ENCODE measurements around the gene LAPTM5.

LAPTM5 gene

DNA sequence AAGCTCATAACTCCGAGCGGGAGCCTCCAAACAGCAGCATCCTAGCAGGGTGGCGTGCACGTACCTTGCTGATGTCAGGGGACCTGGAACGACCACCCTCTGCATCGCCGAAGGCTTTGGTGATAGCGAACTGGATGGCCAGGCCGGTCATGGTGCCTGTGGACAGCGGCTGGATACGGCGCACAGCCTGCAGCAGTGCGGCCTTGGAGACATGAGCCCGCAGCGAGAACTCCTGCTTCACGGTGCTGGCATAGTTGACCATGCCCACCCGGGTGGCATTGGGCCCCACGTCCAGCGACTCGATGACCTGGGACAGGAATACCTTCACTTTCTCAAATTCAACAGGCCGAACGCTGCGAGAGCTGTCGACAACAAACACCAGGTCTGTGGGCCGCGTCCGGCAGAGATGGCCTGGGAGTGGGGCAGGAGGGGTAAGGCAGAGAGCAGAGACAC lies 36.2 kb downstream of the LAPTM5 start (continued):
- TF ChIP-seq, protein P1, sequence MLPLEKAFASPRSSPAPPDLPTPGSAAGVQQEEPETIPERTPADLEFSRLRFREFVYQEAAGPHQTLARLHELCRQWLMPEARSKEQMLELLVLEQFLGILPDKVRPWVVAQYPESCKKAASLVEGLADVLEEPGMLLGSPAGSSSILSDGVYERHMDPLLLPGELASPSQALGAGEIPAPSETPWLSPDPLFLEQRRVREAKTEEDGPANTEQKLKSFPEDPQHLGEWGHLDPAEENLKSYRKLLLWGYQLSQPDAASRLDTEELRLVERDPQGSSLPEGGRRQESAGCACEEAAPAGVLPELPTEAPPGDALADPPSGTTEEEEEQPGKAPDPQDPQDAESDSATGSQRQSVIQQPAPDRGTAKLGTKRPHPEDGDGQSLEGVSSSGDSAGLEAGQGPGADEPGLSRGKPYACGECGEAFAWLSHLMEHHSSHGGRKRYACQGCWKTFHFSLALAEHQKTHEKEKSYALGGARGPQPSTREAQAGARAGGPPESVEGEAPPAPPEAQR (tag by site-specific recombination; IDR thresholded peaks at IDR 0.05): no peak

DNA sequence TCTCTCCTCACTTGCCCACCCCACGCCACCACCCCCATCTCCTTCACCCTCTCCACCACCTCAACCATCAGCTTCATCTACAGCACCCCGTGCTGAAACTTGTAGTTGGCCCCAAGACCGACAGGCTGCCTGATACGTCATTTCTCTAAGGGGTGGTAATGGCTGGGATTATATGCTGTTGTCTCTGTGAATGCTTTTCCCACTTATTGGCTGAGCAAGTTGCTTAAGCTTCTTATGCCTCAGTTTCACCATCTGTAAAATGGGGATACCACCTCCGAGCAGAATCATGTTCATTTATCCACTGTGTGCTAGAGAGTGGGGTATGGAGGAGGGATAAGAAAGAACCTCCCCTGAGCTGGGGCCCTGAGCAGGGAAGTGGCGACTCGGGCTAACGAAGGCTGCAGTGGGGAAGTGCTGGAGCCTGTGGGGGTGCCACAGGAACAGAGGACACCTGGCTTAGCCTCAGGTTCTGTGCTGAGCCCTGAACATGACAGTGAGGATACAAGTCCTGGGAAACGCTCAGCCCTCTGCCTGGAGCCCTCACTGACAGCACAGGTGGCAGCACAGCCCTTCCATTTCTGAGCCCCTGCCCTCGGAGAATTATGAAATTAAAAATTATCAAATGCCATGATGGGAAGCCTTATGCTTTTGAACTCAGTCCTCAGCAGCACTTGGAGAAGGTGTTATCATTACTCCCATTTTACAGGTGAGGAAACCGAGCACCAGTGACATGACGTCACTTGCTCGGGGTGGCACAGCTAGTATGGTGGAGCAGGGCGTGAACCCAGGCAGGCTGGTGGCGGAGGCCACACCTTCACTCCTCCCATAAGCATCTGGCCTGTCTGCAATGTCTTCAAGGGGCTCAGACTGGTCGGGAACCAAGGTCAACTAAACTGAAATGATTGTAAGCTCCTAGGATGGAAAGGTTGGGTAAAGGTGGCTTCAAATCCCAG lies 37.0 kb downstream of the LAPTM5 start:
- ChIA-PET CTCF (interaction anchor here (0.6 to 13.2 kb wide), 21 partner anchors 7 to 464 kb away, joined by 3 to 374 read pairs (median 4); no protein-coding TSS in a partner anchor), POLR2A (interaction anchor here (0.6 to 2.1 kb wide), 3 partner anchors 58 to 66 kb away, joined by 6 to 24 read pairs (median 7); no protein-coding TSS in a partner anchor)
- Histone ChIP-seq H3K9me3 (ENCODE audit: control insufficient read depth, insufficient read depth, low read depth, low read length) (no peaks in the 10 kb centered on the region), H3K27ac (ENCODE audit: extremely low read depth, low read depth, low read length) (no peak overlapping the region), H3K4me1 (ENCODE audit: control insufficient read depth, insufficient read depth, low read length) (no peaks in the 10 kb centered on the region), H3K4me3 (ENCODE audit: low read depth, low read length) (no peak overlapping the region), H3K36me3 (ENCODE audit: control insufficient read depth in 2 of 2, insufficient read depth in 1 of 2, low read length in 2 of 2) (no peaks in the 10 kb centered on the region)
- TF ChIP-seq, protein P2, sequence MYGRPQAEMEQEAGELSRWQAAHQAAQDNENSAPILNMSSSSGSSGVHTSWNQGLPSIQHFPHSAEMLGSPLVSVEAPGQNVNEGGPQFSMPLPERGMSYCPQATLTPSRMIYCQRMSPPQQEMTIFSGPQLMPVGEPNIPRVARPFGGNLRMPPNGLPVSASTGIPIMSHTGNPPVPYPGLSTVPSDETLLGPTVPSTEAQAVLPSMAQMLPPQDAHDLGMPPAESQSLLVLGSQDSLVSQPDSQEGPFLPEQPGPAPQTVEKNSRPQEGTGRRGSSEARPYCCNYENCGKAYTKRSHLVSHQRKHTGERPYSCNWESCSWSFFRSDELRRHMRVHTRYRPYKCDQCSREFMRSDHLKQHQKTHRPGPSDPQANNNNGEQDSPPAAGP (tag by site-specific recombination; IDR thresholded peaks at IDR 0.05): 0 out of 2 replicates have a peak, but pooled peaks have one; percentile 21
- TF ChIP-seq, protein P3, sequence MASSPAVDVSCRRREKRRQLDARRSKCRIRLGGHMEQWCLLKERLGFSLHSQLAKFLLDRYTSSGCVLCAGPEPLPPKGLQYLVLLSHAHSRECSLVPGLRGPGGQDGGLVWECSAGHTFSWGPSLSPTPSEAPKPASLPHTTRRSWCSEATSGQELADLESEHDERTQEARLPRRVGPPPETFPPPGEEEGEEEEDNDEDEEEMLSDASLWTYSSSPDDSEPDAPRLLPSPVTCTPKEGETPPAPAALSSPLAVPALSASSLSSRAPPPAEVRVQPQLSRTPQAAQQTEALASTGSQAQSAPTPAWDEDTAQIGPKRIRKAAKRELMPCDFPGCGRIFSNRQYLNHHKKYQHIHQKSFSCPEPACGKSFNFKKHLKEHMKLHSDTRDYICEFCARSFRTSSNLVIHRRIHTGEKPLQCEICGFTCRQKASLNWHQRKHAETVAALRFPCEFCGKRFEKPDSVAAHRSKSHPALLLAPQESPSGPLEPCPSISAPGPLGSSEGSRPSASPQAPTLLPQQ (tag by site-specific recombination; IDR thresholded peaks at IDR 0.05): no peak
- TF ChIP-seq ZNF514 (tag by site-specific recombination; IDR thresholded peaks at IDR 0.05) (no peak), ZNF660 (tag by site-specific recombination; IDR thresholded peaks at IDR 0.05) (no peak), KLF1 (tag by site-specific recombination; IDR thresholded peaks at IDR 0.05) (peak; percentile 63)

DNA sequence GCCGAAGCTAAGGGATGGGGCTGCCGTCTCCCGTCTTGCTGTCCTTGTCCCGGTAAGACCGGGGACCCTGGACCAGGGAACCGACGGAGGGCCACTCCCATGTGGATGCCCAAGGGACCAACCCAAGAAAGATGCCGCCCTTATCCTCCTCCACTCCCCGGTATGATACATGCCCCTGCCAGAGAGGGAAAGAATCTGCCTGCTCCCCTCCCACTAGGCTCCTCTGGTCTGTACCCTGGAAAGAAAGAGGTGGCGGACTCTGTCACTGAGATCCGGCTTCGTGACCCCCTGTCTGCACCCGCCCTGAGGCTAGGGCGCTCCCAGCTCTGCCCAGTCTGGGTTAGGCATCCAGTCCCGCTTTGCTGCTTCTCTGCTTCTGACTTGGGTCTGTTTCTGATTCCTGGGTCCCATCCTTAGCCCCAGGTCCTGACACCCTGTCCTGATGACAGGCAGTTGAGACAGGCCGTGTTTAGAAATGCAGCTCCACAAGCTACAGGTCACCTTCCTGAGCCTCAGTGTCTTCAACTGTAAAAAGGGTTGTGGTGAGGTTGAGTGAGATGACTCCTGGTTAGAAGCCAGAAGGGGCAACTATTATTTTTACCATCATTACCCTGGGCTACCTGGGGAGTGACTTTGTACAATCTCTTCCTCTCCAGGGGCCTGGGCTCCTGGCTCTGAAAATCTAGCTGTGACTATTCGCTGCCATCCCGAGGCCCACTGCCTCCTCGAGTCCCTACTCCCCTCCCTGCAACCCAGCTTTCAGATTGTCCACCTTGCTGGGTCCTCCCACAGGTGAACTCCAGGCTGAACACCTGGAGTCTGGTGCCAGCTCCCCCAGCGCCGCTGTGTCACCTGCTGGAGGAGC lies 37.9 kb downstream of the LAPTM5 start:
- ChIA-PET POLR2A (interaction anchor here (2.1 kb wide), 1 partner anchor 59 kb away, joined by 24 read pairs; no protein-coding TSS in a partner anchor), CTCF (interaction anchor here (0.6 to 13.2 kb wide), 33 partner anchors 8 to 469 kb away, joined by 3 to 374 read pairs (median 4); no protein-coding TSS in a partner anchor)
- Histone ChIP-seq H3K4me3 (ENCODE audit: low read depth, low read length) (no peak overlapping the region), H3K4me1 (ENCODE audit: control insufficient read depth, insufficient read depth, low read length) (no peaks in the 10 kb centered on the region), H3K36me3 (ENCODE audit: control insufficient read depth in 2 of 2, insufficient read depth in 1 of 2, low read length in 2 of 2) (no peaks in the 10 kb centered on the region), H3K27ac (ENCODE audit: extremely low read depth, low read depth, low read length) (no peak overlapping the region), H3K9me3 (ENCODE audit: control insufficient read depth, insufficient read depth, low read depth, low read length) (no peaks in the 10 kb centered on the region)
- no peak for TF ChIP-seq SP7 (tag by site-specific recombination; IDR thresholded peaks at IDR 0.05)
- no peak for TF ChIP-seq SETDB1 (IDR thresholded peaks at IDR 0.05; ENCODE audit: insufficient read length, low read length)
- TF ChIP-seq ZNF169 (tag by site-specific recombination; IDR thresholded peaks at IDR 0.05): no peak
- no peak for TF ChIP-seq ZNF473 (tag by site-specific recombination; IDR thresholded peaks at IDR 0.05)
- TF ChIP-seq, protein P2 (tag by site-specific recombination; IDR thresholded peaks at IDR 0.05): peak; percentile 74
- no peak for TF ChIP-seq ZNF560 (tag by site-specific recombination; IDR thresholded peaks at IDR 0.05; ENCODE audit: borderline replicate concordance)
- TF ChIP-seq ZNF544 (tag by site-specific recombination; IDR thresholded peaks at IDR 0.05): no peak
- no peak for TF ChIP-seq ZNF670 (tag by site-specific recombination; IDR thresholded peaks at IDR 0.05; ENCODE audit: low read depth)
- no peak for TF ChIP-seq ZNF768 (tag by site-specific recombination; IDR thresholded peaks at IDR 0.05)
- TF ChIP-seq ZNF302 (tag by site-specific recombination; IDR thresholded peaks at IDR 0.05; ENCODE audit: low read depth): no peak
- TF ChIP-seq ZNF311 (tag by site-specific recombination; IDR thresholded peaks at IDR 0.05; ENCODE audit: borderline replicate concordance): no peak
- TF ChIP-seq HOXD13 (CRISPR knock-in tag; IDR thresholded peaks at IDR 0.05; ENCODE audit: borderline replicate concordance): no peak
- no peak for TF ChIP-seq HOXA7 (CRISPR knock-in tag; IDR thresholded peaks at IDR 0.05; ENCODE audit: borderline replicate concordance)
- TF ChIP-seq, protein P4, sequence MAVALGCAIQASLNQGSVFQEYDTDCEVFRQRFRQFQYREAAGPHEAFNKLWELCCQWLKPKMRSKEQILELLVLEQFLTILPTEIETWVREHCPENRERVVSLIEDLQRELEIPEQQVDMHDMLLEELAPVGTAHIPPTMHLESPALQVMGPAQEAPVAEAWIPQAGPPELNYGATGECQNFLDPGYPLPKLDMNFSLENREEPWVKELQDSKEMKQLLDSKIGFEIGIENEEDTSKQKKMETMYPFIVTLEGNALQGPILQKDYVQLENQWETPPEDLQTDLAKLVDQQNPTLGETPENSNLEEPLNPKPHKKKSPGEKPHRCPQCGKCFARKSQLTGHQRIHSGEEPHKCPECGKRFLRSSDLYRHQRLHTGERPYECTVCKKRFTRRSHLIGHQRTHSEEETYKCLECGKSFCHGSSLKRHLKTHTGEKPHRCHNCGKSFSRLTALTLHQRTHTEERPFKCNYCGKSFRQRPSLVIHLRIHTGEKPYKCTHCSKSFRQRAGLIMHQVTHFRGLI (tag by site-specific recombination; IDR thresholded peaks at IDR 0.05): no peak
- no peak for TF ChIP-seq ZNF292 (tag by site-specific recombination; IDR thresholded peaks at IDR 0.05; ENCODE audit: borderline replicate concordance, low read depth)
- peak; percentile 86 for TF ChIP-seq ZBTB48 (tag by site-specific recombination; IDR thresholded peaks at IDR 0.05)

All from HEK293 (cell line).